ENCODE results near the gene CACNA2D1.
"Not testable (repeated sequence)": the region's sequence is repeated elsewhere in the genome, so short reads cannot be mapped to it uniquely, and the experiment has no call there.

CACNA2D1 gene

DNA sequence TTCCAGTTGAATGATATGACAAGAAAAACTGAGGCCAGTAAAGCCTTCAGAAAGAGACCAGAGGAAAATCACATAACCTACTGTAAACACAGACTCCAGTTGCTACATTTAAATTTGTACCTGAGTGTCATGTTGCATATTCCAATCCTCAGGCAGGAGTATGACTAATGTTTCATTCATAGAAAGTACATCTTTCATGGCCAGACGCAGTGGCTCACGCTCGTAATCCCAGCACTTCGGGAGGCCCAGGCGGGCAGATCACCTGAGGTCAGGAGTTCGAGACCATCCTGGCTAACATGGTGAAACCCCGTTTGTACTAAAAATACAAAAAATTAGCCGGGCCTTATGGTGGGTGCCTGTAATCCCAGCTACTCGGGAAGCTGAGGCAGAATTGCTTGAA, 429.0 kb downstream of the CACNA2D1 start:
- not testable (repeated sequence) for H3K9me3 ChIP-seq (replicated peaks in 1 of 2; ENCODE audit: control insufficient read depth in 2 of 2, insufficient read depth in 1 of 2, low read depth in 1 of 2, low read length in 2 of 2); H2BK12ac ChIP-seq (ENCODE audit: low read length); H2BK5ac ChIP-seq (ENCODE audit: low read length); H3K79me1 ChIP-seq (ENCODE audit: low read depth, low read length); H3K18ac ChIP-seq (ENCODE audit: low read length); H3K27ac ChIP-seq (replicated peaks; ENCODE audit: low read length); H3K27me3 ChIP-seq (ENCODE audit: control insufficient read depth in 3 of 3, insufficient read depth in 3 of 3, low read depth in 1 of 3, low read length in 3 of 3); H2BK120ac ChIP-seq (ENCODE audit: low read depth, low read length); DNase-seq (ENCODE audit: low spot score); H2BK15ac ChIP-seq (ENCODE audit: low read length); H2AFZ ChIP-seq (ENCODE audit: low read length); H3K4ac ChIP-seq (ENCODE audit: low read length); H3K4me3 ChIP-seq (ENCODE audit: low read length in 2 of 2); H3K4me1 ChIP-seq (ENCODE audit: control insufficient read depth in 2 of 2, insufficient read depth in 1 of 2, low read depth in 1 of 2, low read length in 2 of 2); H3K14ac ChIP-seq (ENCODE audit: low read length); H3K23ac ChIP-seq (ENCODE audit: low read depth, low read length, poor library complexity); H3K4me2 ChIP-seq (ENCODE audit: insufficient read depth, low read length, poor library complexity, severe bottlenecking); H2AK5ac ChIP-seq (ENCODE audit: low read depth, low read length); H4K91ac ChIP-seq (ENCODE audit: low read depth, low read length, poor library complexity); H3K36me3 ChIP-seq (replicated peaks in 1 of 2; ENCODE audit: control insufficient read depth in 2 of 2, insufficient read depth in 2 of 2, low read length in 2 of 2); H4K8ac ChIP-seq (ENCODE audit: low read depth, low read length); H3K9ac ChIP-seq (ENCODE audit: low read depth, low read length, poor library complexity)
- WGBS, 2 donors (ENCODE audit: extremely low coverage in 2 of 2, insufficient read length in 2 of 2, insufficient replicate concordance in 1 of 2), result no CpG with 5 or more reads among the region's 9 CpGs

GRCh38 chr7:82012453-82012852, 431.1 kb downstream of the CACNA2D1 start:
- Histone ChIP-seq H3K14ac (ENCODE audit: low read length) (no peak overlapping the region), H2BK120ac (ENCODE audit: low read depth, low read length) (no peak overlapping the region), H3K4me2 (ENCODE audit: insufficient read depth, low read length, poor library complexity, severe bottlenecking) (no peak overlapping the region), H3K9me3 (replicated peaks in 1 of 2; ENCODE audit: control insufficient read depth in 2 of 2, insufficient read depth in 1 of 2, low read depth in 1 of 2, low read length in 2 of 2) (no peaks in the 10 kb centered on the region), H3K36me3 (replicated peaks in 1 of 2; ENCODE audit: control insufficient read depth in 2 of 2, insufficient read depth in 2 of 2, low read length in 2 of 2) (no peaks in the 10 kb centered on the region), H3K27ac (replicated peaks; ENCODE audit: low read length) (no peak overlapping the region), H4K8ac (ENCODE audit: low read depth, low read length) (no peak overlapping the region), H3K18ac (ENCODE audit: low read length) (no peak overlapping the region), H3K79me1 (ENCODE audit: low read depth, low read length) (no peaks in the 10 kb centered on the region), H4K91ac (ENCODE audit: low read depth, low read length, poor library complexity) (no peak overlapping the region), H2BK5ac (ENCODE audit: low read length) (no peak overlapping the region), H3K9ac (ENCODE audit: low read depth, low read length, poor library complexity) (no peak overlapping the region), H2BK12ac (ENCODE audit: low read length) (no peak overlapping the region), H3K23ac (ENCODE audit: low read depth, low read length, poor library complexity) (no peak overlapping the region), H3K27me3 (ENCODE audit: control insufficient read depth in 3 of 3, insufficient read depth in 3 of 3, low read depth in 1 of 3, low read length in 3 of 3) (no peaks in the 10 kb centered on the region), H2AFZ (ENCODE audit: low read length) (no peak overlapping the region), H2AK5ac (ENCODE audit: low read depth, low read length) (no peak overlapping the region), H3K4me1 (ENCODE audit: control insufficient read depth in 2 of 2, insufficient read depth in 1 of 2, low read depth in 1 of 2, low read length in 2 of 2) (peaks cover 0 to 1% of the 10 kb centered on the region in 2 donors), H3K4ac (ENCODE audit: low read length) (no peak overlapping the region), H3K4me3 (ENCODE audit: low read length in 2 of 2) (no peak overlapping the region), H2BK15ac (ENCODE audit: low read length) (no peak overlapping the region)
- DNase-seq (ENCODE audit: low spot score), result no peak
- WGBS, 2 donors (ENCODE audit: extremely low coverage in 2 of 2, insufficient read length in 2 of 2, insufficient replicate concordance in 1 of 2), result no CpG with 5 or more reads among the region's 4 CpGs

DNA sequence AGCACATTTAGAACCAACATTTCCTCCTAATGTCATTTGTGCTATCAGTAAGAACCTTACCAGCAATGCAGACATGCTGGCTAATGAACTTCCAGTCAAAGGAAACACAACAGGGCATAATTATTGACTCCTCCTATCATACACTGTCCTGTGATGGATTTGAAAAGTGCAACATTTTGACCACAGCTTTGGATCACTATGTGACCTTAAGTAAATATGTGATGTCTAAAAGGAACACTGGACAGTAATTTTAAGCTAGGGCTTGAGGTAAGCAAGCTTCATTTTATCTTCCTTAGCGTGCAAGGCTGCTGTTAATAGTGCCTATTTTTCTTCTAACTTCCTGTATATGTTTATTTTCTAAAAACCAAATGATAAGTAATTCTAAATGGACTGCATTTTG, 433.2 kb downstream of the CACNA2D1 start:
- Histone ChIP-seq H4K8ac (ENCODE audit: low read depth, low read length) (no peak overlapping the region), H2AFZ (ENCODE audit: low read length) (no peak overlapping the region), H3K4me1 (ENCODE audit: control insufficient read depth in 2 of 2, insufficient read depth in 1 of 2, low read depth in 1 of 2, low read length in 2 of 2) (no peaks in the 10 kb centered on the region), H3K18ac (ENCODE audit: low read length) (no peak overlapping the region), H2BK12ac (ENCODE audit: low read length) (no peak overlapping the region), H3K27me3 (ENCODE audit: control insufficient read depth in 3 of 3, insufficient read depth in 3 of 3, low read depth in 1 of 3, low read length in 3 of 3) (no peaks in the 10 kb centered on the region), H3K9ac (ENCODE audit: low read depth, low read length, poor library complexity) (no peak overlapping the region), H3K4me3 (ENCODE audit: low read length in 2 of 2) (no peak overlapping the region), H4K91ac (ENCODE audit: low read depth, low read length, poor library complexity) (no peak overlapping the region), H3K27ac (replicated peaks; ENCODE audit: low read length) (no peak overlapping the region), H2AK5ac (ENCODE audit: low read depth, low read length) (no peak overlapping the region), H2BK15ac (ENCODE audit: low read length) (no peak overlapping the region), H2BK120ac (ENCODE audit: low read depth, low read length) (no peak overlapping the region), H3K4ac (ENCODE audit: low read length) (no peak overlapping the region), H3K79me1 (ENCODE audit: low read depth, low read length) (no peaks in the 10 kb centered on the region), H3K9me3 (replicated peaks in 1 of 2; ENCODE audit: control insufficient read depth in 2 of 2, insufficient read depth in 1 of 2, low read depth in 1 of 2, low read length in 2 of 2) (no peaks in the 10 kb centered on the region), H3K14ac (ENCODE audit: low read length) (no peak overlapping the region), H3K36me3 (replicated peaks in 1 of 2; ENCODE audit: control insufficient read depth in 2 of 2, insufficient read depth in 2 of 2, low read length in 2 of 2) (no peaks in the 10 kb centered on the region), H3K4me2 (ENCODE audit: insufficient read depth, low read length, poor library complexity, severe bottlenecking) (no peak overlapping the region), H3K23ac (ENCODE audit: low read depth, low read length, poor library complexity) (no peak overlapping the region), H2BK5ac (ENCODE audit: low read length) (no peak overlapping the region)
- no CpG with 5 or more reads among the region's 1 CpG for WGBS, 2 donors (ENCODE audit: extremely low coverage in 2 of 2, insufficient read length in 2 of 2, insufficient replicate concordance in 1 of 2)
- no peak for DNase-seq (ENCODE audit: low spot score)

GRCh38 chr7:82007315-82007714, 436.3 kb downstream of the CACNA2D1 start:
- no peak overlapping the region for H3K4ac ChIP-seq (ENCODE audit: low read length)
- H2BK15ac ChIP-seq (ENCODE audit: low read length), result no peak overlapping the region
- no peak overlapping the region for H4K91ac ChIP-seq (ENCODE audit: low read depth, low read length, poor library complexity)
- H3K4me1 ChIP-seq (ENCODE audit: control insufficient read depth in 2 of 2, insufficient read depth in 1 of 2, low read depth in 1 of 2, low read length in 2 of 2), result no peaks in the 10 kb centered on the region
- no CpG with 5 or more reads among the region's 3 CpGs for WGBS, 2 donors (ENCODE audit: extremely low coverage in 2 of 2, insufficient read length in 2 of 2, insufficient replicate concordance in 1 of 2)
- no peak overlapping the region for H2AFZ ChIP-seq (ENCODE audit: low read length)
- no peak overlapping the region for H2AK5ac ChIP-seq (ENCODE audit: low read depth, low read length)
- no peaks in the 10 kb centered on the region for H3K27me3 ChIP-seq (ENCODE audit: control insufficient read depth in 3 of 3, insufficient read depth in 3 of 3, low read depth in 1 of 3, low read length in 3 of 3)
- no peak overlapping the region for H3K14ac ChIP-seq (ENCODE audit: low read length)
- H2BK12ac ChIP-seq (ENCODE audit: low read length), result no peak overlapping the region
- H4K8ac ChIP-seq (ENCODE audit: low read depth, low read length), result no peak overlapping the region
- H3K23ac ChIP-seq (ENCODE audit: low read depth, low read length, poor library complexity), result no peak overlapping the region
- H3K36me3 ChIP-seq (replicated peaks in 1 of 2; ENCODE audit: control insufficient read depth in 2 of 2, insufficient read depth in 2 of 2, low read length in 2 of 2), result no peaks in the 10 kb centered on the region
- H2BK5ac ChIP-seq (ENCODE audit: low read length), result no peak overlapping the region
- no peak overlapping the region for H3K4me2 ChIP-seq (ENCODE audit: insufficient read depth, low read length, poor library complexity, severe bottlenecking)
- no peak overlapping the region for H2BK120ac ChIP-seq (ENCODE audit: low read depth, low read length)
- no peak overlapping the region for H3K27ac ChIP-seq (replicated peaks; ENCODE audit: low read length)
- no peak overlapping the region for H3K18ac ChIP-seq (ENCODE audit: low read length)
- no peaks in the 10 kb centered on the region for H3K9me3 ChIP-seq (replicated peaks in 1 of 2; ENCODE audit: control insufficient read depth in 2 of 2, insufficient read depth in 1 of 2, low read depth in 1 of 2, low read length in 2 of 2)
- no peak for DNase-seq (ENCODE audit: low spot score)
- no peak overlapping the region for H3K4me3 ChIP-seq (ENCODE audit: low read length in 2 of 2)
- H3K9ac ChIP-seq (ENCODE audit: low read depth, low read length, poor library complexity), result no peak overlapping the region
- no peaks in the 10 kb centered on the region for H3K79me1 ChIP-seq (ENCODE audit: low read depth, low read length)
